RPMI8226 (cell line): Measurements from ENCODE around the gene APC.
"Not testable (repeated sequence)": the region's sequence is repeated elsewhere in the genome, so short reads cannot be mapped to it uniquely, and the experiment has no call there.

Experiments
- DNase-seq: peaks from one replicate; pipeline ENCODE4 v3.0.0-alpha.2; 2015

The APC gene

DNA sequence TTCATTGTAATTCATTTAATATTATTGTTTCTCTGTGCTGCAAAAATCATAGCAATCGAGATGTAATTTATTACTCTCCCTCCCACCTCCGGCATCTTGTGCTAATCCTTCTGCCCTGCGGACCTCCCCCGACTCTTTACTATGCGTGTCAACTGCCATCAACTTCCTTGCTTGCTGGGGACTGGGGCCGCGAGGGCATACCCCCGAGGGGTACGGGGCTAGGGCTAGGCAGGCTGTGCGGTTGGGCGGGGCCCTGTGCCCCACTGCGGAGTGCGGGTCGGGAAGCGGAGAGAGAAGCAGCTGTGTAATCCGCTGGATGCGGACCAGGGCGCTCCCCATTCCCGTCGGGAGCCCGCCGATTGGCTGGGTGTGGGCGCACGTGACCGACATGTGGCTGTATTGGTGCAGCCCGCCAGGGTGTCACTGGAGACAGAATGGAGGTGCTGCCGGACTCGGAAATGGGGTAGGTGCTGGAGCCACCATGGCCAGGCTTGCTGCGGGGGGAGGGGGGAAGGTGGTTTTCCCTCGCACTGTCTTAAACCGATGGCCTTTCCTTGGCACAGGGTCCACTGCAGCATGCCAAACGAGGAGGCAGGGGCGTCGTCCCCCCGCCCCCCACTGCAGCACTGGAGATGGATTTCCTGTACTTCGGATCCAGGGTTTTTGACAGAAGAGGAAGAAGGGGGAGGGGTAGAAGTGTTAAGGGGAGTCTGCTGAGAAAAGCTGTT, at the start of gene APC:
Gene APC (plus strand): TSS at position 423 of the 728 bp plus-strand sequence. CDS start 17,006 bp downstream, outside the sequence.
- peak; percentile 92 for DNase-seq

DNA sequence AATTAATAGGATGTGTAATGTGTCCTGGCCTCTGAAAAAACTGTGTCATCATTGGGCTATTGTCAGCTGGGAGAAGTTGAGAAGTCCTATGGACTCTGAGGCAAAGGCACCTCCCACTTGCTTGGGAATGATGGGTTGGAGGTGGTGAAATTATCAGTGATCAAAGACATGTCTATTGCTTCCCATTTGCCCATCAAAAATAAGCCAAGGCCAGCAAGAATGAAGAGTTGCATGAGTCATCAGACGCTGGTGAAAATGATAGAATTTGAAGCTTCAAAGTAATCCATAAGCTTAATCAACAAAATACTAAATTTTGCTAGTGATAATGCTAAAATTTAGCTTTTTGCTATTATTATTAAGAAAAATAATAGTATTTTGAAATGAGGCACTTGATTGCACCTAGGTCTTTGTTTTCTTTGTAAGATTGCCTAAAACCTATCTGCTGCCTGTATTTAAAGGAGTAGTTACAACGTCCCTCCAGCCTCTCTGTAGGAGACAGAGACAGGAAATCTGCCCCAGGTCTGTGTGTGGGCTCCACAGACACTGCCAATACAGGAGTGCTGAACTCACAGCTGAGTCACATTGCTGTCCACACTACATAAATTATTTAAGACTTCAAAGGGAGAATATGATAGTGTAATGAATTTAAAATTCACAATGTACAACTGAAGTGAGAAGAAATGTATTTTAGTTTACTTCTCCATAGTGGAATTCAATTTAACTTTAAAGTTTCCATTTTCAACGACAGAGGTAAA, 48.4 kb upstream of the APC start:
- no peak for DNase-seq

DNA sequence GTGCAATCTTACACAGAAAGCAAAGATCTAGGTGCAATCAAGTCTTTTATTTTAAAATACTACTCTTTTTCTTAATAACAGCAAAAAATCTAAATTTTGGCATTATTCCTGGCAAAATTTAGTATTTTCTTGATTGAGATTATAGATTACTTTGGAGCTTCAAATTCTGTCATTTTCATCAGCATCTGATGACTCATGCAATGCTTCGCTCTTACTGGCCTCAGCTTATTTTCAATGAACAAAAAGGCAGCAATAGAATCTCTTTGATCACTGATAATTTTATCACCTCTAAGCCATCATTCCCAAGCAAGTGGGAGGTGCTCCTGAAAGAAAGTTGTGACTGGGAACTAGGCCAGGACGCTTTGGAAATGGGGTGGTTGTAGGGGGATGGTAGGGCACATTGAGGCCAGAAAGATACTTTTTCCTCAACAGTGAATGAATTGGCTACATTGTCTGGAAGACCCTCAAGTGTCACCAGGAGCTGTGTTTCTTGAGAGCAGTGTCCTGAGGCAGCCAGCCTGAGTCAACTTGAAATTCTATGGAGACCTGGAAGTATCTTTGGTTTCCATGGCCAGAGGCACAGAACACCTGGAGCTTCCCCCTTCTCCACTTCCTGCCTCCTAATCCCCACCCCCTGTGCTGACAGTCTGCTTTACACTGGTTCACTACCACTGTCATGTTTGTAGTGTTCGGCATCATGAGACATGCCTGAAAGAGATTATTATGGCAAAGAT, 46.9 kb upstream of the APC start:
- DNase-seq, result no peak

DNA sequence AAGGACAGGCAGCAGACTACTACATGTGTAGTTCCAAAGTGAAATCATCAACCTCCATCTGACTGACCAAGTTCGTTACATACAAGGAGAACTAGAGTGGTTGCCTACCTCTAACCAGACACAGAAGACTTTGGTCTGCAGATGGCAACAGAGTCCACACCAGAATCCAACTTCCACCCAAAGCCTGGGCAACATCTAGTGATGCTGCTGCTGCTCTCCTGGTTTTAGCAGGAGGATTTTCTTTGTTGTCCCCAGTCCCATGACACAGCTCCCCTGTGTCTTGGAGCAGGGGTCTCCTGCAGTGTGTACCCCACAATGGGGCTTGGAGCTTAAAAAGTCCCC, 46.4 kb upstream of the APC start:
- DNase-seq, result no peak

DNA sequence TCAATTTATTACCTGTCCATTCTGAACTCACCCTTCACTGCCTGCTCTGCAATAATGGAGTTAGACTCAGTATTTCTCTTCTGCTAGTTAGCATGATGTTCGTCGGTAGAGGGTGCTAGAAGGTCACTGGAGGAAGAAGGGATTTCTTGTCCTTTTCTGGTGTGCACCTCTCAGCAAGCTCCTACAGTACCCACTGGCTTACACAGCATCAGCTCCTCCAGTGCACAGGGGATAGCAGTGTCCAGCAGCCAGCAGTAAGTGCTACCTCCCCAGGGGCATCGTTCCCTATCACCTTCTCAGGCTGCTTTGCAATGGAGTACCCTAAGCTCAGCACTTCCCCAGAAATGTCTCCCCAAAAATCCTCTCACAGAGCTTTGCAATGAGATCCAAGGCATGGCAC, 45.9 kb upstream of the APC start:
- DNase-seq, result peak; percentile 81

DNA sequence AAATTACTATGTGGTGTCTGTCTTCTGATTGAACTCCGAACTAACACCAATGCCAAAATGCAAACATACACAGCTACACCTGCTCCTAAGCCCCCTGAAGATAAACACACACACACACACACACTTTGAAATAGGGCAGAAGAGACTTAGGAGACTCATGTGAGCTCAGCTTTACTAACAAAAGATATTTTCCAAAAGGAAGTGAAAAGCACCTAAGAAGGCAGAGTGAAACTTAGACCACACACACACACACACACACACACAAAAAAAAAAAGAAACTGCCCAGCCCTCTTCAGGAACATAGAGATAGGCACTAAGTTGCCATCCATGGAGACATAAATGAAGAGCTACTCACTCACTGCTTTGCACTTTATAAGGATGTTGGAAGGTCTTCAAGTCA, 45.2 kb upstream of the APC start:
- DNase-seq, result no peak

DNA sequence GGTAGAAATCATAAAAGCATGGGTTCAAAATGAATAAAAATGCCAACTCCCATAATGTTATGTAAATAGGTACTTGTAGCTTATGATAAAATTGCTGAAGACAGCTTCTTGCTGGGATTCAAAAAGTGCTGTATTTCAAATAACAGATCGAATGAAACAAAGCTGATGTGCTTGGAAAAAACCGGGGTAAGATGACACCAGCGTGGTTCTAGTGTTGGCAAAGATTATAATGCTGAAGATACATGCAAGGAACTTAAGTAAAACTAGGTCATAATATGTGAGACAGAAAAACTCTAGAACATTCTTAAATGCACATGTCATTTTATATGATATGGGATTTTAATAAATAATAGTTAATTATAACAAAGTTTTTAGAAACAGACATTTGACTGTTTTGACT, 44.4 kb upstream of the APC start:
- DNase-seq, result no peak

DNA sequence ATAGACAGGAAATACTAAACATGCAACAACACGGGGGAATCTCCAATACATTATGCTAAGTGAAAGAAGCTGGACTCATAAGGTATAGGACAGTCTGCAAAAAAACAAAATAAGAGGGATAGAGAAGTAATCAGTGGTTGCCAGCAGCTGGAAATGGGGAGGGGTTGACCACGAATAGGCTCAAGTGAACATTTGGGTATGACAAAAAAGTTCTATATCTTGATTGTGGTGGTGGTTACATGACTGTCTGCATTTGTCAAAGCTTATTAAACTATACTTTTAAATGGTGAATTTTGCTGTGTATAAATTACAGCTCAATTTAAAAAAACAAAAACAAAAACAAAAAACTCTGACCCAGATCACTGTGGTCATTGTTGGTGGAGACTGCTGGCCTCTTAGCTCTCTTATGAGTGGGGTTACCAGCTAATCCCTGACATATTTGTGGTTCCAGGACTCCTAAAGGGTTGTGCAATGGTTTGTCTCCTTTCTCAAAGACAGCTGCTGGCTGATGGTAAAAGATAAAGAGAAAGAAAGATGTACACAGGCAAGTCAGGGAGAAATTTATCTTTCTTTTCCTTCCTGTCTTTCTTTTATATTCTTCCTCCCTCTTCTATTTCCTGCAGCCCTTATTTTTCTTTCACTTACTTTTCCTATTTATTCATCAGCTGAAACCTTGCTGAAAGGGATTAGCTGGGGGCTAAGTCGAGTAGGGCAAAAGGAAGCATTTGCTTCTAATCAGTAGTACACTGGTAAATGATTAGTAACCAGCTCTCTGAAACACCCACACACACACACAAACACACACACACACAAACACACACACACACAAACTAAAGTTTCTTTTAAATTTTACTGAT, 42.6 kb upstream of the APC start:
- no peak for DNase-seq

DNA sequence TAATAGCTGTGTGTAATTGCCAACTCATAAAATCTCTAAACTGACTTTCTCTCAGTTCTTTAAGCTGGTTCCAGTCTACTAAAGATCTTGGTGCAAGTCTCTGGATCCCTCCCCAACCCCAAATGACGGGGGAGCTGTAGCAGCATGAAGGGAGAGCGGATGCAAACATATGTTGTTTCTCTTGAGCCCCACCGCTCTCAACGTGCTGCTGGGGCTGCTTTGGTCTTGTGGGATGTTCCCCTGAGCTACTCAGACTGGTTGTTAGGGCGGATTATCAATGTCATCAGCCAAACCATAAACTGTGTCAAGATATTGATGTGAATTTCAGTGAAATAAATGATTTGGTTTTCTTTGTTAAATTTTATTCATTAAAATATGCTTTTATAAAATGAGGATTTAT, 40.9 kb upstream of the APC start:
- no peak for DNase-seq

DNA sequence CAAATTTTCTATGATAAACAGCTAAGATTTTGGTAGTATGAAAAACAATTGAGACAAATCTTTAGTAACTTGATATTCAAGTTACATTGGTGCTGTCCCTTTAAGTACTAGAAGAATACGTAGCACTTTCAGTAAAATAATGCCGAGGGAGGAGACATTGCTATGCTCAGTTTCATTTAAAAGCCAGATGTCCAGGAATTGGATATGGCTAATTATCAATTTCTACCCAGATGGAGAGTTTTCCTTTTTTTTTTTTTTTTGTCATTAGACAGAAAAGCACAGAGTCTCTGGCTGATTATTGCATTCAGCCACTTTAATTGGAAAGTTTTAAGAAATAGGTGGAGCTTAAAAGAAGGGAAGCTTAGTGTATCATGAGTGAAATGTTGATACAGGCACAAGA, 40.4 kb upstream of the APC start:
- DNase-seq, result no peak

DNA sequence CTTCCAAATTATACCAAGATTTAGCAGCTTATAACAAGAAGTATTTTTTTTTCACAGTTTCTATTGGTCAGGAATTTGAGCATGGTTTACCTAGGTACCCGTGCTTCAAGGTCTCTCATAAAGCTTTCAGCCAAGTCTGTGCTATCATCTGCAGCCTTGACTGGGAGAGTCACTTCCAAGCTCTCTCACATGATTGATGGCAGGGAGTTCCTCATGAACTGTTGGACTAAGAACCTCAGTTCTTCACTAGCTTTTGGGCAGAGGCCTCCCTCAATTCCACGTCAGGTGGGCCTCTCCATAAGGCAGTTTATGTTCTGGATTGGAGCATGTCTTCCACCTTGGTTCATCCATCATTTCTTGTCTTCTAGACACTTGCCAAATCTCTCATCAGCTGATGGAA, 39.9 kb upstream of the APC start:
- DNase-seq, result no peak

DNA sequence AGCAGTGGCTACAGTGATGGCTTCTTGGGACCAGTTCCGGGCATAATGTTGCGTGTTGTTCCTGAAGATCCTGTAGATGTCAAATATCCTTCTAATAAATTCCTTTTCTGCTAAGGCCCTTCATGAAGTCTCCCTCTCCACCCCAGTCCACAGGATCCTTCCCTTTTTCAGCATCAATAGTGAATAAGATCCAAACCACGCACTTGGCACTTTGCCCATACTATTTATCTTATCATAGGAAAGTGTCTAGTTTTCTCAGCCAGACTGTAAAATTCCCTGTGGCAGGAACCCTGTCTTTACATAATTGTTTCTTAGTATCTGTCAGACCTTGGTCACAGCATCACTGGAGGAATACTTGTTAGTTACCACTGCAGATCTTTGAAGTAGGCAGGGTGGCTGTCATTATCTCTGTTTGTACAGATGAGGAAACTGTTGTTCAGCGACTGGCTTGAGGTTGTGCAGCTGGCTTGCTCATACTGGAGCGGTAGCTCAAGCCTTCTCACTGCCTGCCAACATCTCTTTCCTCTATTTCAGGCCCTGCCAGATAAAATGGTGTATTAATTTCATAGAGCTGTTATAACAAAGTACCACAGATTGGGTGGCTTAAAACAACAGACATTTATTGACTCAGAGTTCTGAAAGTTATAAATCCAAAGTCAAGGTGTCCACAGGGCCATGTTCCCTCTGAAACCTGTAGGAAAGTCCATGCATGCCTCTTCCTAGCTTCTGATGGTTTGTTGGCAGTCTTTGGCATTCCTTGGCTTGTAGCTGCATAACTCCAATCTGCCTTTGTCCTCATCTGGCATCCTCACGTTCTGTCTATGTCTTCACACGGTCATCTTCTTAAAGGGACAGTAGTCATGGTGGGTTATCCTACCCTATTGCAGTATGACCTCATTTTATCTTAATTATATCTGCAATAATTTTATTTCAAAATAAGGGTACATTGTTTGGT, 33.5 kb upstream of the APC start:
- no peak for DNase-seq

DNA sequence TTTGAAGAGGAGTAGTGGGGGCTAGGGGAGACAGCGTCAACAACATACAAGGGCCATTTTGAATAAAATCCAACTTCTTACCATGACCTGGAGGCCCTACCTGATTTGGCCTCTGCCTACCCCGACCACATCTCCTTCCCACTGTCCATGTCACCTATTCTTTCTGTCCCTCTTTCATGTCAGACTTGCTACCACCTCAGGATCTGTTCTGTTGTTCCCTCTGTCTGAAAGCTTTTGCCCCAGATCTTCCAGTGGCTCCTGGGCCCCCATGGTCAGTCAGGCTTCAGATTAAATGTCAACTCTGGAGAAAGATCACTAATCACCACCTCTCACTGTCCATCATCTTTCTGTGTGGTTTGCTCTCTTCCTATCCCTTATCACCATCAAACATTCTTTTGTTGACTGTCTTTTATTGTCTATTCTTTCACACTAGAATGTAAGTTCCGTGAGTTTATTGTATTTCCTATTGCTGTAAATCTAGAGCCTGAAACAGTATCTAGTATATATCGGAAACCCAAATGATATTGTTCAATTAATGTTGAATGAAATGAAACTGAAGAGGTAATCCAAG, 31.2 kb upstream of the APC start:
- no peak for DNase-seq

DNA sequence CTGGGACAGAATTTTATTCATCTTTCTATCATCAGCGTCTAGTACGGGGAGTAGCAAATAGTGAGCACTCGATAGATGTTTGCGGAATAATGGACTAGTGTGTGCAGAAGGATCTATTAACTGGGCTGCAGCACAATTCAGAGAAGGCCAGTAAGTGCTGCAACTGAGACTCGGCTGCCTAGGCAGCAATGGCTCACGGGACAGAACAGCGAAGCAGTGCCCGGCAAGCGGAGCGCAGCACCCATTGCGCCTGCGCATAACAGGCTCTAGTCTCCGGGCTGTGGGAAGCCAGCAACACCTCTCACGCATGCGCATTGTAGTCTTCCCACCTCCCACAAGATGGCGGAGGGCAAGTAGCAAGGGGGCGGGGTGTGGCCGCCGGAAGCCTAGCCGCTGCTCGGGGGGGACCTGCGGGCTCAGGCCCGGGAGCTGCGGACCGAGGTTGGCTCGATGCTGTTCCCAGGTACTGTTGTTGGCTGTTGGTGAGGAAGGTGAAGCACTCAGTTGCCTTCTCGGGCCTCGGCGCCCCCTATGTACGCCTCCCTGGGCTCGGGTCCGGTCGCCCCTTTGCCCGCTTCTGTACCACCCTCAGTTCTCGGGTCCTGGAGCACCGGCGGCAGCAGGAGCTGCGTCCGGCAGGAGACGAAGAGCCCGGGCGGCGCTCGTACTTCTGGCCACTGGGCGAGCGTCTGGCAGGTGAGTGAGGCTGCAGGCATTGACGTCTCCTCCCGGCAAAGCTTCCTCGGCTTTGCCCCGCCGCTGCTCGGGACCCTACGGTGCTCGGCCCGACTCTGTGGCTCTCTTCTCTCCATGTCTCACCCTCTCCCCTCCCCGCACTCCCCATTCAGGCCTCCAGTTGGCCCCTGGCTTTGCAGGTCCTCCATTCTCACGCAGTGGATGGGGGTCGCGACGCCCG, 30.2 kb upstream of the APC start:
- DNase-seq, result peak; percentile 100

DNA sequence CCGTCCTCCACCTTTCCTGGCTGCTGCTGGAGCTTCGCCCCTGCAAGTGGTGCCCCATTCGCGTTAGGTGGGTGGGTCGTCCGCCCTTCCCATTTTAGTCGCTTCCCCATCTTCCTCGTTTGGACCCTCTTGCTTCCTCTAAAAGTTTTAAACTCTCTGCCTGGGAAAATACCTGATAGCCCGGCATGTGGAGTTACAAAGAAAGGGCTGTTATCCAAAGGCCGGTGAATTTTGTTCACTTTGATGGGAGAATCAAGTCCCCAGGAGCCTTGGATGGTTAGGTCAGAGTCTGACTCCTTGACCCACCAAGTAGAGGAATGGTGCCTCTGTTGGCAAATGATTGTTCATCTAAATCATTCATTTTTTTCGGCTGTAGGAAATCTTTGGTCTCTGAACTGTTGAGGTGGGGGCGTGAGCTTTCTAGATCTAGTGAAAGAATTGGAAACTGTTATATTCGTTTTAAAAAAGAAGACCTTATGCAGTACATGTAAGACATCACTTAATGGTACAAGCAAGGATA, 29.5 kb upstream of the APC start:
- peak; percentile 24 for DNase-seq

DNA sequence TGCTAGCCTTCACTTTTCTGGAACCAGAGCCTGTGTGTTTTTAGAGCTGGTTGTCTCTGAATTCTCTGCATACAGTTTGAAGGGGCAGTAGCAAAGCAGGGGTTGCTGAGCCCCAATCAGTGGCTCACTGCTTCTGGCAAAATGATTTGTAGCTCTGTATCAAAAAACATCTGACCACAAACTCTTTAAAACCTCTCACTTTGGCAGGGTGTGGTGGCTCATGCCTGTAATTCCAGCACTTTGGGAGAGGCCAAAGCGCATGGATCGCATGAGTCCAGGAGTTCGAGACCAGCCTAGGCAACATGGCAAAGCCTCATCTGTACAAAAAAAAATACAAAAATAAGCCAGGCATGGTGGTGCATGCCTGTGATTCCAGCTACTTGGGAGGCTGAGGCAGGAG, 28.3 kb upstream of the APC start:
- DNase-seq, result no peak

DNA sequence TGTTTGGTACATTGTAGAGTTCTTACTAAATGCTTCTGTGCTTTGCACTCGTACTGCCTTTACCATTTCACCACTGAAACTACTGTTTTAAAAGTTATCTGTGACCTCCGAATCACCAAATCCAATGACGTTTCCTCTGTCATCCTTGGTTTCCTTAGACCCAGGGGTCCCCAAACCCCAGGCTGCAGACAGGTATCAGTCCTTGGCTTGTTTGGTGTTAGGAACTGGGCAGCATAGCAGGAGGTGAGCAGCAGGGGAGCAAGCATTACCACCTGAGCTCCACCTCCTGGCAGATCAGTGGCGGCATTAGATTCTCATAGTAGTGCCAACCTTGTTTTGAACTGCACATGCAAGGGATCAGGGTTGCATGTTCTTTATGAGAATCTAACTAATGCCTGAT, 26.8 kb upstream of the APC start:
- no peak for DNase-seq

DNA sequence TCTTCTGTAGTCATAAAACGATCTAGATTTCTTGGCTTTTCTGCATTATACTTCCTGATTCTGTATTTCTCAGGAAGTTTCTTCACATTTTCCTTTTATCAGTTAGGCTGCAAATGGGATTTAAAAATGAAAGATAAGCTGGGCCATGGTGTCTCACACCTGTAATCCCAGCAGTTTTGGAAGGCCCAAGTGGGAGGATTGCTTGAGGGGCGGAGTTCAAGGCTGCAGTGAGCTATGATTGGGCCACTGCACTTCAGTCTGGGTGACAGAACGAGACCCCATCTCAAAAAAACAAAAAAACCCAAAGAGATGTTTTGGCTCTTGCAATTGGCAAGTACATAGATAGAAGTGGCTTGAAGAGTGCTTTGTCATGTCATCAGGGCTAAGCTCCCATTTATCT, 26.2 kb upstream of the APC start:
- no peak for DNase-seq

DNA sequence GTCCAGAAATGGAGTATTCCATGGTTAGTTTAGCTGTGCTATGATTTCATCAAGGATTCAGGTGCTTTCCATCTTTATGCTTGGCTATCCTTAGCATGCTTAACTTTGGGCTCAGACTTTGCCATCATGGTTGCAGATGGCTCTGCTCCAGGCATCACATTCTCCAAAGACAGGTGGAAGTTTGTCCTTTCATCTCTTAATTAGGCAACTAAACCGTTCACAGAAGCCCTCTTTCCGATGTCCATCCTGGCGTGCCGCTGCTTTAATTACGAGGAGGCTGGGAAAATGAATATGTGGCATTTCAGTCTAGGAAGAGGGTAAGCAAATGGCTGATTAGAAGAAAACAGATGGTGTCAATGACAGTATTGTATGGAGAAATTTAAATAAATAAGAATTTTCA, 24.5 kb upstream of the APC start:
- DNase-seq, result no peak

DNA sequence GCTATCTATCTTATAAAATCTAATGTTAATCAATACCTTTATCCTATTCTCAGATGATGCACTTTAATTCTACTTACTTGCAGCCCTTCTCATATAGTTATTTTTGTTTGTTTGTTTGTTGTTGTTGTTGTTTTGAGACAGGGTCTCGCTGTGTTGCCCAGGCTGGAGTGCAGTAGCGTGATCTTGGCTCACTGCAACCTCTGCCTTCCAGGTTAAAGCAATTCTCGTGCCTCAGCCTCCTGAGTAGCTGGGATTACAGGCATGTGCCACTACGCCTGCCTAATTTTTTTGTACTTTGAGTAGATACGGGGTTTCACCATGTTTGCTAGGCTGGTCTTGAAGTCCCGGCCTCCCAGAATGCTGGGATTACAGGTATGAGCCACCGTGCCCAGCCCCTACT, 20.8 kb upstream of the APC start:
- DNase-seq, result not testable (repeated sequence)
